HCT116 (cell line): Measurements from ENCODE around the gene RANBP9. TPM values are rescaled to one million over a fixed set of nuclear protein-coding genes. Genes with fewer than 3 reads are reported as not detected.

Experiments
- ATAC-seq: fragments of 200-7000 bp; cut with Tn5 transposase; 2 replicates; pipeline ENCODE4 v1.9.1; 2020; ENCODE audit warnings: mild to moderate bottlenecking, moderate library complexity
- BruUV-seq: library from RNA; stranded (reverse); fragments of 400-500 nt; replicated peaks from 2 replicates; lab custom pipeline; 2021; lab: Mats Ljungman, UMichigan
- CTCF ChIA-PET: fragments of 300-600 bp; sonication (Branson Sonifier 250); formaldehyde crosslinking; loops from one replicate; lab custom pipeline; 2021; ENCODE audit warnings: antibody characterized with exemption; lab: Charles Lee
- POLR2A ChIA-PET: fragments of 300-600, 350-600 bp; sonication (Branson Sonifier 250); formaldehyde crosslinking; loops from one replicate; lab custom pipeline; 2021; ENCODE audit warnings: antibody characterized with exemption; lab: Charles Lee
- RAD21 ChIA-PET, 2 experiments: fragments of 300-600 bp; sonication (Branson Sonifier 250); formaldehyde crosslinking; loops; one replicate each; lab custom pipeline; 2023; ENCODE audit warnings: low total read pairs in 2 of 2; ENCODE audit not compliant: uncharacterized antibody in 2 of 2, unreplicated experiment in 2 of 2, low non-redundant PET in 1 of 2; lab: Charles Lee
- DNase-seq: peaks from one replicate; pipeline ENCODE4 v3.0.0-alpha.2; 2010; ENCODE audit warnings: low read depth, low spot score
- H2AFZ ChIP-seq: fragments of 200-600 bp; shearing (Covaris generic), sonication (generic); 2 replicates; pipeline ENCODE4 v1.6.1; 2017; ENCODE audit warnings: low read depth, mixed run types, mixed read lengths, antibody characterized with exemption, low read length; ENCODE audit not compliant: poor library complexity, severe bottlenecking
- H3K27ac ChIP-seq: 2 replicates; pipeline ENCODE4 v1.5.1; 2012; ENCODE audit warnings: low read depth, low read length
- H3K27me3 ChIP-seq: fragments of 200-600 bp; sonication (generic); 2 replicates; pipeline ENCODE4 v1.6.1; 2016; ENCODE audit warnings: mixed run types, low read length, mixed read lengths; ENCODE audit not compliant: insufficient read depth
- H3K36me3 ChIP-seq, 2 experiments: fragments of 200-500 bp in 1 of 2; fragments of 200-600 bp in 1 of 2; sonication (Bioruptor generic) in 1 of 2; sonication (generic) in 1 of 2; 2 replicates each; pipeline versions ENCODE4 v1.5.1 to v1.6.1; 2014 to 2016; ENCODE audit warnings: low read length in 2 of 2, inconsistent platforms in 1 of 2, mixed read lengths in 1 of 2, mixed run types in 1 of 2; ENCODE audit not compliant: insufficient read depth in 2 of 2, control insufficient read depth in 1 of 2
- H3K4me1 ChIP-seq, 2 experiments: fragments of 200-600 bp in 1 of 2; sonication (generic) in 1 of 2; 2 replicates each; pipeline versions ENCODE4 v1.5.1 to v1.6.1; 2012 to 2017; ENCODE audit warnings: low read length in 2 of 2, inconsistent platforms in 1 of 2, mild to moderate bottlenecking in 1 of 2, mixed read lengths in 1 of 2, mixed run types in 1 of 2, moderate library complexity in 1 of 2; ENCODE audit not compliant: insufficient read depth in 2 of 2, control insufficient read depth in 1 of 2
- H3K4me2 ChIP-seq: fragments of 200-600 bp; sonication (generic); 2 replicates; pipeline ENCODE4 v1.6.1; 2017; ENCODE audit warnings: mixed run types, low read length, mixed read lengths
- H3K4me3 ChIP-seq, 2 experiments: fragments of 200-600 bp in 1 of 2; sonication (generic) in 1 of 2; replicated peaks in 1 of 2; 2 replicates each; pipeline ENCODE4 v1.5.1; 2011 to 2016; ENCODE audit warnings: low read length in 2 of 2, control low read depth in 1 of 2, low read depth in 1 of 2, mild to moderate bottlenecking in 1 of 2, mixed read lengths in 1 of 2, mixed run types in 1 of 2
- H3K79me2 ChIP-seq: fragments of 200-600 bp; sonication (generic); 2 replicates; pipeline ENCODE4 v1.6.1; 2017; ENCODE audit warnings: mild to moderate bottlenecking, mixed run types, low read length, moderate library complexity, mixed read lengths; ENCODE audit not compliant: insufficient read depth
- H3K9ac ChIP-seq: fragments of 200-600 bp; sonication (generic); 2 replicates; pipeline ENCODE4 v1.6.1; 2016; ENCODE audit warnings: low read length, mixed read lengths
- H3K9me2 ChIP-seq: fragments of 200-600 bp; sonication (generic), shearing (Covaris generic); 2 replicates; pipeline ENCODE4 v1.6.1; 2017; ENCODE audit warnings: mixed run types, mild to moderate bottlenecking, moderate library complexity; ENCODE audit not compliant: insufficient read depth
- H3K9me3 ChIP-seq, 2 experiments: fragments of 200-500 bp in 1 of 2; fragments of 200-600 bp in 1 of 2; sonication (Bioruptor generic) in 1 of 2; sonication (generic) in 1 of 2; 2 replicates each; pipeline ENCODE4 v1.6.1; 2014 to 2017; ENCODE audit warnings: low read length in 2 of 2, mixed read lengths in 2 of 2, inconsistent platforms in 1 of 2, low read depth in 1 of 2, mild to moderate bottlenecking in 1 of 2, mixed run types in 1 of 2, moderate library complexity in 1 of 2; ENCODE audit not compliant: control insufficient read depth in 1 of 2, insufficient read depth in 1 of 2
- H4K20me1 ChIP-seq: fragments of 200-600 bp; sonication (generic), shearing (Covaris generic); 2 replicates; pipeline ENCODE4 v1.6.1; 2017; ENCODE audit warnings: mixed run types, mild to moderate bottlenecking, moderate library complexity; ENCODE audit not compliant: insufficient read depth
- ATF3 ChIP-seq: IDR thresholded peaks from 2 replicates; pipeline ENCODE4 v1.6.1; 2012
- CBX3 ChIP-seq: IDR thresholded peaks from 2 replicates; pipeline ENCODE4 v1.6.1; 2012; ENCODE audit warnings: low read depth
- CEBPB ChIP-seq: IDR thresholded peaks from 2 replicates; pipeline ENCODE4 v1.6.1; 2012; ENCODE audit warnings: low read depth
- CTCF ChIP-seq, 3 experiments: fragments of 200-600 bp in 1 of 3; sonication (generic) in 1 of 3; IDR thresholded peaks in 2 of 3; conservative IDR thresholded peaks in 1 of 3; 2 replicates each; pipeline ENCODE4 v1.5.1; 2012 to 2017; ENCODE audit warnings: low read depth in 2 of 3, low read length in 2 of 3, antibody characterized with exemption in 1 of 3, borderline replicate concordance in 1 of 3, control low read depth in 1 of 3, mild to moderate bottlenecking in 1 of 3, mixed read lengths in 1 of 3, mixed run types in 1 of 3, moderate library complexity in 1 of 3; ENCODE audit not compliant: insufficient read depth in 1 of 3
- ELF1 ChIP-seq: IDR thresholded peaks from 2 replicates; pipeline ENCODE4 v1.6.1; 2012; ENCODE audit warnings: low read depth, borderline replicate concordance
- EZH2 ChIP-seq: fragments of 200-600 bp; sonication (generic); IDR thresholded peaks from 2 replicates; pipeline ENCODE4 v1.6.1; 2017; ENCODE audit warnings: antibody characterized with exemption, mixed run types
- POLR2A ChIP-seq: IDR thresholded peaks from 2 replicates; pipeline ENCODE4 v1.7.0; 2011; ENCODE audit warnings: borderline replicate concordance; ENCODE audit not compliant: insufficient read depth, insufficient read length; ENCODE audit errors: extremely low read depth
- POLR2AphosphoS5 ChIP-seq: IDR thresholded peaks from 2 replicates; pipeline ENCODE4 v1.6.1; 2011; ENCODE audit warnings: mild to moderate bottlenecking, low read depth, low read length, moderate library complexity
- RAD21 ChIP-seq: IDR thresholded peaks from 2 replicates; pipeline ENCODE4 v1.6.1; 2012; ENCODE audit warnings: low read depth, mild to moderate bottlenecking
- REST ChIP-seq: IDR thresholded peaks from 2 replicates; pipeline ENCODE4 v1.6.1; 2012; ENCODE audit warnings: low read depth
- TCF7L2 ChIP-seq: IDR thresholded peaks from 2 replicates; pipeline ENCODE4 v1.7.0; 2011; ENCODE audit warnings: borderline replicate concordance, inconsistent platforms; ENCODE audit not compliant: insufficient read depth, insufficient read length; ENCODE audit errors: extremely low read depth
- ZFX ChIP-seq: fragments of 450-650 bp; IDR thresholded peaks from 2 replicates; pipeline ENCODE4 v1.6.1; 2017
- ZNF274 ChIP-seq: fragments of 200-500 bp; sonication (Bioruptor generic); IDR thresholded peaks from 2 replicates; pipeline ENCODE4 v1.6.1; 2014; ENCODE audit warnings: mild to moderate bottlenecking, low read depth, low read length, inconsistent platforms
- intact Hi-C: fragments of 100-400 bp; cut with micrococcal nuclease; formaldehyde crosslinking; loops from 2 replicates; pipeline ENCODE4 v1.10.0; 2022
- total RNA-seq: library from RNA; stranded (reverse); gene quantifications from one replicate; pipeline ENCODE4 v1.2.1, GENCODE V29; 2021; ENCODE audit not compliant: unreplicated experiment

Gene RANBP9
- total RNA-seq, 1 experiment from 2014 or later = 48.0 TPM

- intact Hi-C loops = no loop called here
- Histone ChIP-seq H2AFZ (no peak overlapping the region), H3K36me3 (no peaks in the 10 kb centered on the region), H3K27ac (no peak overlapping the region), H3K79me2 (no peaks in the 10 kb centered on the region), H3K4me1 (no peaks in the 10 kb centered on the region), H3K9me3 (no peaks in the 10 kb centered on the region), H3K4me3 (no peak overlapping the region), H3K9me2 (no peaks in the 10 kb centered on the region), H3K9ac (no peak overlapping the region), H4K20me1 (no peaks in the 10 kb centered on the region), H3K27me3 (no peaks in the 10 kb centered on the region), H3K4me2 (no peak overlapping the region)
- DNase-seq (no peak), ATAC-seq (no peak)
- no peak for TF ChIP-seq CBX3
- no peak for TF ChIP-seq POLR2AphosphoS5
- TF ChIP-seq ATF3 = no peak
- TF ChIP-seq REST = no peak
- TF ChIP-seq POLR2A = no peak
- no peak for TF ChIP-seq CTCF (IDR thresholded peaks at IDR 0.05 in 2 of 3, conservative IDR thresholded peaks at IDR 0.05 in 1 of 3; ENCODE audit: borderline replicate concordance in 1 of 3, insufficient read depth in 1 of 3, low read depth in 2 of 3, low read length in 2 of 3)
- TF ChIP-seq EZH2 = no peak
- TF ChIP-seq ZNF274 = no peak
- no peak for TF ChIP-seq ELF1
- no peak for TF ChIP-seq RAD21
- no peak for TF ChIP-seq ZFX
- TF ChIP-seq TCF7L2 = no peak
- TF ChIP-seq CEBPB = no peak
- ChIA-PET POLR2A (no interaction called here), RAD21 (no interaction called here), CTCF (no interaction called here)
- BruUV-seq = no TSS peak
Observed at GRCh38 chr6:13589801-13590200, 121.8 kb downstream of the RANBP9 start.
